HG02943 (cell line): Measurements from ENCODE around the gene CLEC11A.
"Not testable (repeated sequence)": the region's sequence is repeated elsewhere in the genome, so short reads cannot be mapped to it uniquely, and the experiment has no call there.

Experiments used
- ATAC-seq: cut with Tn5 transposase; IDR thresholded peaks from one replicate; pipeline ENCODE4 v1.9.1; 2021; ENCODE audit warnings: mild to moderate bottlenecking, low read depth, moderate library complexity; ENCODE audit not compliant: unreplicated experiment

Gene CLEC11A

GRCh38 chr19:50753879-50754278 lies 30.7 kb downstream of the CLEC11A start:
- no peak for ATAC-seq

DNA sequence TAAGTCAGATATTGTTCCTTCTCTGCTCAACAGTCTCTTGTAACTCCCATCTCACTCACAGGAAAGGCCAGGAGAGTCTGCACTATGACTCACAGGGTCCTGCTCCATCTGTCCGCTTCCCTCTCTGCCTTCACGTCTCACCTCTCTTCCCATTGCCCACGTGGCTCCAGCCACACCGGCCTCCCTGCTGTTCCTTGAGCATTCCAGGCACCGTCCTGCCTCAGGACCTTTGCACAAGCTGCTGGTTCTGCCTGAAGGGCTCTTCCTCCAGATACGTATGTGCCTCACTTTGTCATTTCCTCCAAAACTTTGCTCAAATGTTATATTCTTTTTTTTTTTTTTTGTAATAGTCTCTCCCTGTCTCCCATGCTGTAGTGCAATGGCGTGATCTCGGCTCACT lies 33.1 kb downstream of the CLEC11A start:
- not testable (repeated sequence) for ATAC-seq

GRCh38 chr19:50757624-50758023 lies 34.5 kb downstream of the CLEC11A start:
- ATAC-seq, result not testable (repeated sequence)

- not testable (repeated sequence) for ATAC-seq
These were observed 35.9 kb downstream of the CLEC11A start for GRCh38 chr19:50759076-50759475.

- ATAC-seq, result no peak
These were observed 36.7 kb downstream of the CLEC11A start for GRCh38 chr19:50759886-50760285.

DNA sequence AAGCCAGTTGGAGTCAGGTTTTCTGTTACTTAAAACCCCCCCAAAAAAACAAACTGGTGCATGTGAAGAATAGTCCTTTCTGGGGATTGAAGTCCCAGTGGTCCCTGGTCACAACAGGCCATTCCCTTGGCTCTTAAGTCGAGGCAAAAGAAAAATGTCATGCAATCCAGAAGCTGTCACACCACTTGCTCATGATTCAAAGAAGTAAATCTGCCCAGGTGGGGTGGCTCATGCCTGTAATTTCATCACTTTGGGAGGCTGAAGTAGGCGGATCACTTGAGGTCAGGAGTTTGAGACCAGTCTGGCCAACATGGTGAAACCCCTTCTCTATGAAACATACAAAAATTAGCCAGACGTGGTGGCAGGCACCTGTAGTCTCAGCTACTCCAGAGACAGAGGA lies 38.3 kb downstream of the CLEC11A start:
- ATAC-seq, result not testable (repeated sequence)

DNA sequence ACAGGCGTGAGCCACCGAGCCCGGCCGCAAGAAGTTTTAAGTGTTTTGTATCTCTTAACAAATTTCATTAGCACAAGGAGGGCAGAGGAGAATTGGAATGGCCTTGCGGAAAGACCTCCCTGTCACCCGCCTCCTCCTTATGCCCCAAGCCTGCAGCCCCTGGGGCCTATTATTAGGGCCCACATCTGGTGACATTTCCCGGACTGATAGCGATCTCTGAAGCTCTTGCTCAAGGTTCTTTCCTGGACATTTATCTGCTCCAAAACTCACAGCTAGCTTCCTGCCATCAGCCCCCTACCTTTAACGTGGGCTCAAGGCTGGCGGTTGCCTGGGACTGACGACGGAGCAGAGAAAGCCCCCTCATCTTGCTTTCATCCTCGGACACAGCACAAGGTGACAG lies 40.4 kb downstream of the CLEC11A start:
- not testable (repeated sequence) for ATAC-seq

DNA sequence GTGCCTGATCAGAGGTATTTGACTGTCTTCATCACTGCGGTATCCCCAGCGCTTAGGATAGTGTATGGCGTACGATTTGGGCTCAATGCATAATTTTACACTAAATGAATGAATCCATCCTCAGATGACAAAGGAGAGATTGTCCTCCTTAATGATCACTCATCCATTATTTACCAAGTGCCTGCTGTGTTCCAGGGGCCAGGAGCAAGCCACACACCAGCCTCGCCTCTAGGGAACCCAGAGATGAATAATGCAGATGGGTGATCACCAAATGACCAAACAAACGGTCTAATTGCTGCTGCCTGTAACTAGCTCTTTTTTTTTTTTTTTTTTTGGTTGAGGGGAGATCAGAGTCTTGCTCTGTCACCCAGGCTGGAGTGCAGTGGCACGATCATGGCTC lies 41.2 kb downstream of the CLEC11A start:
- no peak for ATAC-seq

- ATAC-seq, result not testable (repeated sequence)
These were observed 43.6 kb downstream of the CLEC11A start for GRCh38 chr19:50766746-50767145.

- ATAC-seq, result not testable (repeated sequence)
These were observed 44.1 kb downstream of the CLEC11A start for GRCh38 chr19:50767263-50767662.

GRCh38 chr19:50768277-50768676 lies 45.1 kb downstream of the CLEC11A start:
- no peak for ATAC-seq

- not testable (repeated sequence) for ATAC-seq
These were observed 47.0 kb downstream of the CLEC11A start, which contains the start of gene GPR32 for GRCh38 chr19:50770164-50770563. Gene GPR32 (plus strand): TSS chr19:50770464. CDS start chr19:50770601, 137 bp downstream.

GRCh38 chr19:50770888-50771287 lies 47.7 kb downstream of the CLEC11A start:
- ATAC-seq, result no peak

- ATAC-seq, result no peak
These were observed 49.3 kb downstream of the CLEC11A start for GRCh38 chr19:50772476-50772875.

- not testable (repeated sequence) for ATAC-seq
These were observed 49.7 kb downstream of the CLEC11A start for GRCh38 chr19:50772912-50773311.

- not testable (repeated sequence) for ATAC-seq
These were observed 50.3 kb downstream of the CLEC11A start for GRCh38 chr19:50773454-50773853.
